Measurements from ENCODE around the gene MRPL9. TPM values are rescaled to one million over a fixed set of nuclear protein-coding genes. Genes with fewer than 3 reads are reported as not detected.
"Not testable (repeated sequence)": the region's sequence is repeated elsewhere in the genome, so short reads cannot be mapped to it uniquely, and the experiment has no call there.

MRPL9 gene
- total RNA-seq, 1 donor from 2014 or later, result 89.7 TPM

GRCh38 chr1:151787689-151788088, 24.4 kb upstream of the MRPL9 start:
- DNase-seq (ENCODE audit: low read depth in 2 of 2), result no peak

- no peak for DNase-seq (ENCODE audit: low read depth in 2 of 2)
Observed at GRCh38 chr1:151783796-151784195, 20.5 kb upstream of the MRPL9 start.

- no peak for DNase-seq (ENCODE audit: low read depth in 2 of 2)
Observed at GRCh38 chr1:151782741-151783140, 19.4 kb upstream of the MRPL9 start.

DNA sequence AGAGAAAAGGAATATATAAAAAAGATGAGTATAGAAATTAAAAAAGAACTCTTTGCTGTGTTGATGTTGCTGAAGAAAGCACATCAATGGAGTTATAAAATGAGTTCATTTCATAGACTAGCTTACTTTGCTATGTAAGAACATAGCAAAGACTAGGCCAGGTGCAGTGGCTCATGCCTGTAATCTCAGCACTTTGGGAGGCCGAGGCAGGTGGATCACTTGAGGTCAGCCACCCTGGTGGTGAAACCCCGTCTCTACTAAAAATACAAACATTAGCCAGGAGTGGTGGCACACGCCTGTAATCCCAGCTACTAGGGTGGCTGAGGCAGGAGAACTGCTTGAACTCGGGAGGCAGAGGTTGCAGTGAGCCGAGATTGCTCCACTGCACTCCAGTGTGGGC, 18.7 kb upstream of the MRPL9 start:
- not testable (repeated sequence) for DNase-seq (ENCODE audit: low read depth in 2 of 2)

- not testable (repeated sequence) for DNase-seq (ENCODE audit: low read depth in 2 of 2)
Observed at GRCh38 chr1:151780736-151781135, 17.4 kb upstream of the MRPL9 start.

- DNase-seq (ENCODE audit: low read depth in 2 of 2), result no peak
Observed at GRCh38 chr1:151779852-151780251, 16.6 kb upstream of the MRPL9 start.

DNA sequence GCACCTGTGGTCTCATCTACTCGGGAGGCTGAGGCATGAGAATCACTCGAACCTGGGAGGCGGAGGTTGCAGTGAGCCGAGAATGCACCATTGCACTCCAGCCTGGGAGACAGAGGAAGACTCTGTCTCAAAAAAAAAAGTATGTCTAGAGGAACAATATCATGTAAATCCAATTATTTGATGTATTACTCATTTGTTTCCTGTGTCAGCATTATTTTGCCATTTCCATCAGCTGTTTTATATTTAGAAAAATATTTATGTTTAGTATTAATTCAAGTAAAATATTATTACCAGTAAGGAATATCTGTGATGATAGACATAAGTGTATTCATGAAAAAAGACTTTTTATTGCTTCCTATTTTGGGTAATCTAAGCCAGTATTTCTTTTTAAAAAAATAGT, 14.0 kb upstream of the MRPL9 start:
- DNase-seq (ENCODE audit: low read depth in 2 of 2), result no peak

GRCh38 chr1:151776665-151777062, 13.4 kb upstream of the MRPL9 start:
- DNase-seq (ENCODE audit: low read depth in 2 of 2), result no peak

DNA sequence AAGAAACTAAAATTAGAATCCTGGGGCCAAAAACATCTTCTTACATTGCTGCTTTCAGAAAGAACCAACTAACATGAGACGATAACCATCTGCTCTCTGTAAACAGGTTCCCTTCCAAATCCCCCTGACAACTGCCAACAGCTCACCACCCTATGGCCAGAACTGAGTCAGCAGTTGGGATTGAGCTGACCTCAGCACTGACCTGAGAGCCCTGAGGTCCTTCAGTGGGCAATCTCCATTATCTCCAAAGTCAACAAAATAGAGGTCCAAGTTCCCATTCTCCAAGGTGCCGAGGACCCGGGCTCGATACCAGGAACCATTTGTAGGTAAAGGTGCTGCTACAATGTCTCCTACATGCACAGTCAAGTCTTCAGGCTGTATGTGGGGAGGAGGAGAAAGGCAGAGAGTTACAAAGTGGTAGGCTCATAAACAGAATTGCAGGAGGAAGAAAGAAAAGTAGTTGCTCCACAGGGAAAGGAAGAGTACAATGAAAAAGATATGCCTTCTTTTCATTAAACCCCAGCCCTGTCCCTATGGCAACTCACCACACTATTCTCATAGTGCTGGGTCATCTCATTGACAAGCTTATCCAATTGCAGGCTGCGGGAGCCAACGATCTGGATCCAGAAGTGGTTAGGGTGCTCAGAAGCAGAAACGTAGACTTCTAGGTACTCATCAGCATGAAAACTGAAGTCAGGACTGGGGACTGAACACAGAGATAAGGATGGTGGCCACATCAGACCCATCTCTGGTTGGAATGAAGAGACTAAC, 12.8 kb upstream of the MRPL9 start:
- DNase-seq (ENCODE audit: low read depth in 2 of 2), result no peak

- DNase-seq (ENCODE audit: low read depth in 2 of 2), result no peak
Observed at GRCh38 chr1:151774256-151774922, 11.1 kb upstream of the MRPL9 start.

- DNase-seq (ENCODE audit: low read depth in 2 of 2), result peak in 1 of 2 donors; percentile 27
Observed at GRCh38 chr1:151773702-151774101, 10.4 kb upstream of the MRPL9 start.

GRCh38 chr1:151769270-151769669, 6.0 kb upstream of the MRPL9 start:
- DNase-seq (ENCODE audit: low read depth in 2 of 2), result not testable (repeated sequence)

DNA sequence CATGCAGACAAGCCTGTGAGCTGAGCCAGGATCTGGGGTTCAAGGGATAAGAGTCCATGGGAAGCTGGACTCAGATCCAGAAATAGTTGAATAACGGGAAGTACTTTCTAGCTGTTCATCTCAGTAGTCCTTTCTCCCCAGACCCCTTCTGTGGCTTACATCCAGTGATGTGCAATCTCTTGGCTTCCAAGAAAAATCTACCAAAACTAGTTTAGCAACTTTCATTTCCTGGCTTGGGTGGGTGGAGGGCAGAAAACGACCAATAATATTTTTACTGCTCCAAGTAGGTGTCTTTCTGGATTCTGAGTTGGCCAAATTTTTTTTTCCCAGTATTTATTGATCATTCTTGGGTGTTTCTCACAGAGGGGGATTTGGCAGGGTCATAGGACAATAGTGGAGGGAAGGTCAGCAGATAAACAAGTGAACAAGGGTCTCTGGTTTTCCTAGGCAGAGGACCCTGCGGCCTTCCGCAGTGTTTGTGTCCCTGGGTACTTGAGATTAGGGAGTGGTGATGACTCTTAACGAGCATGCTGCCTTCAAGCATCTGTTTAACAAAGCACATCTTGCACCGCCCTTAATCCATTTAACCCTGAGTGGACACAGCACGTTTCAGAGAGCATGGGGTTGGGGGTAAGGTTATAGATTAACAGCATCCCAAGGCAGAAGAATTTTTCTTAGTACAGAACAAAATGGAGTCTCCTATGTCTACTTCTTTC, 5.2 kb upstream of the MRPL9 start:
- not testable (repeated sequence) for DNase-seq (ENCODE audit: low read depth in 2 of 2)

- DNase-seq (ENCODE audit: low read depth in 2 of 2), result peak in 1 of 2 donors; percentile 10
Observed at GRCh38 chr1:151763990-151764389, 694 bp upstream of the MRPL9 start.

- DNase-seq (ENCODE audit: low read depth in 2 of 2), result peak in 1 of 2 donors; percentile 51
Observed at GRCh38 chr1:151760597-151761385, 2.5 kb downstream of the MRPL9 start.

- no peak for DNase-seq (ENCODE audit: low read depth in 2 of 2)
Observed at GRCh38 chr1:151759241-151759640, 4.1 kb downstream of the MRPL9 start.

GRCh38 chr1:151756291-151756690, 7.0 kb downstream of the MRPL9 start:
- peak in 1 of 2 donors; percentile 58 for DNase-seq (ENCODE audit: low read depth in 2 of 2)

GRCh38 chr1:151741516-151741915, 21.8 kb downstream of the MRPL9 start:
- no peak for DNase-seq (ENCODE audit: low read depth in 2 of 2)

- no peak for DNase-seq (ENCODE audit: low read depth in 2 of 2)
Observed at GRCh38 chr1:151739590-151740355, 23.5 kb downstream of the MRPL9 start.

- DNase-seq (ENCODE audit: low read depth in 2 of 2), result no peak
Observed at GRCh38 chr1:151737479-151737878, 25.8 kb downstream of the MRPL9 start.

DNA sequence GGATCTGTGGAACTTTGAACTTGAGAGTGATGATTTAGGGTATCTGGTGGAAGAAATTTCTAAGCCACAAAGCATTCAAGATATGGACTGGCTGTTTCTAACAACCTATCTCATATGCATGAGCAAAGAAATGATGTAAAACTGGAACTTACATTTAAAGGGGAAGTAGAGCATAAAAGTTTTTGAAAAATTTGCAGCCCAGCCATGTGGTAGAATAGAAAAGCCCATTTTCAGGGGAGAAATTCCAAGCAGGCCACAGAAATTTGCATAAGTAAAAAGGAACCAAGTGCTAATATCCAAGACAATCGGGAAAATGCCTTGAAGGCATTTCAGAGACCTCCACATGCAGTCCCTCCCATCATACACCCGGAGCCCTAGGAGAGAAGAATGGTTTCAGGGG, 26.3 kb downstream of the MRPL9 start:
- DNase-seq (ENCODE audit: low read depth in 2 of 2), result no peak

Data from lung microvascular endothelial cell (primary cell).